Measurements from ENCODE around the gene TUBA4B.
"Not testable (repeated sequence)": the region's sequence is repeated elsewhere in the genome, so short reads cannot be mapped to it uniquely, and the experiment has no call there.

The TUBA4B gene

GRCh38 chr2:219248845-219249202, 4.2 kb upstream of the TUBA4B start:
- DNase-seq = no peak

- peak; percentile 58 for DNase-seq
These were observed 3.7 kb upstream of the TUBA4B start for GRCh38 chr2:219249203-219249980.

GRCh38 chr2:219250049-219250781, 2.8 kb upstream of the TUBA4B start:
- no peak for DNase-seq

GRCh38 chr2:219251656-219252055, 1.4 kb upstream of the TUBA4B start:
- DNase-seq = no peak

- DNase-seq = peak; percentile 50
These were observed 959 bp upstream of the TUBA4B start for GRCh38 chr2:219252084-219252483.

- no peak for DNase-seq
These were observed 508 bp upstream of the TUBA4B start for GRCh38 chr2:219252570-219252899.

GRCh38 chr2:219253753-219254589, 928 bp downstream of the TUBA4B start, which contains the start of gene TUBA4A:
TSS of gene TUBA4A (minus strand) at chr2:219253918. CDS start at chr2:219253858, 60 bp downstream.
- peak; percentile 93 for DNase-seq

GRCh38 chr2:219254590-219255201, 1.7 kb downstream of the TUBA4B start:
- peak; percentile 49 for DNase-seq

GRCh38 chr2:219258942-219259341, 5.9 kb downstream of the TUBA4B start:
- not testable (repeated sequence) for DNase-seq

- no peak for DNase-seq
These were observed 8.2 kb downstream of the TUBA4B start for GRCh38 chr2:219261024-219261855.

GRCh38 chr2:219266232-219266631, 13.2 kb downstream of the TUBA4B start:
- DNase-seq = no peak

- no peak for DNase-seq
These were observed 13.8 kb downstream of the TUBA4B start for GRCh38 chr2:219266886-219267285.

- DNase-seq = no peak
These were observed 15.3 kb downstream of the TUBA4B start for GRCh38 chr2:219268294-219268693.

- DNase-seq = no peak
These were observed 16.5 kb downstream of the TUBA4B start for GRCh38 chr2:219269362-219270054.

GRCh38 chr2:219270055-219270372, 17.0 kb downstream of the TUBA4B start:
- DNase-seq = no peak

- no peak for DNase-seq
These were observed 18.0 kb downstream of the TUBA4B start for GRCh38 chr2:219271021-219271420.

- DNase-seq = no peak
These were observed 19.3 kb downstream of the TUBA4B start for GRCh38 chr2:219272356-219272755.

- DNase-seq = no peak
These were observed 20.0 kb downstream of the TUBA4B start for GRCh38 chr2:219272995-219273394.

- DNase-seq = no peak
These were observed 20.9 kb downstream of the TUBA4B start for GRCh38 chr2:219273937-219274336.

- no peak for DNase-seq
These were observed 21.4 kb downstream of the TUBA4B start for GRCh38 chr2:219274361-219274921.
